Hepatocyte (in vitro differentiated cells): ENCODE data around the gene ZC3H8.

Experiments used
- EZH2 ChIP-seq: fragments of 200-600 bp; sonication (generic); IDR thresholded peaks from 2 replicates; pipeline ENCODE4 v1.6.1; 2016; ENCODE audit warnings: antibody characterized with exemption, mild to moderate bottlenecking, borderline replicate concordance
- EZH2phosphoT487 ChIP-seq: fragments of 200-600 bp; sonication (generic); IDR thresholded peaks from one replicate; pipeline ENCODE4 v1.6.1; 2018; ENCODE audit warnings: antibody characterized with exemption, mild to moderate bottlenecking, low read depth, moderate library complexity; ENCODE audit not compliant: unreplicated experiment, severe bottlenecking
- TF ChIP-seq, protein P1 (sequence below): fragments of 200-600 bp; sonication (generic); IDR thresholded peaks from 2 replicates; pipeline ENCODE4 v1.5.1; 2016; ENCODE audit warnings: antibody characterized with exemption, mild to moderate bottlenecking; ENCODE audit not compliant: poor library complexity

DNA sequence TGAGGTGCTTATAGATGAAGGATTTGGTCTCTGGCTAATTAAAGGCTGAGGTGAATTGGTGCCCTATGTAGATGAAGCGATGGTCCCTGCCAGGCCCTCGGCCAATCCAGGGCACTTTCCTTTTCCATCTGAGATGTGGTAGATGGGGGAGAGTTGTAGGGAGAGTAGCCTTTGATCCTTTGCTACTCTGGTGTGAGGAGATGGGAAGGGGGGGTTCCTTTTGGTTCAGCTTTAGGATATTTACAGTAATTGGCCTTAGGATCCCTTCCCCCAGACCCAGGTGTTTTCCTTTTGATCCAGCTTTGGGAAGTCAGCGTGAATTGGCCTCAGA, 5.4 kb upstream of the ZC3H8 start:
- TF ChIP-seq, protein P1, sequence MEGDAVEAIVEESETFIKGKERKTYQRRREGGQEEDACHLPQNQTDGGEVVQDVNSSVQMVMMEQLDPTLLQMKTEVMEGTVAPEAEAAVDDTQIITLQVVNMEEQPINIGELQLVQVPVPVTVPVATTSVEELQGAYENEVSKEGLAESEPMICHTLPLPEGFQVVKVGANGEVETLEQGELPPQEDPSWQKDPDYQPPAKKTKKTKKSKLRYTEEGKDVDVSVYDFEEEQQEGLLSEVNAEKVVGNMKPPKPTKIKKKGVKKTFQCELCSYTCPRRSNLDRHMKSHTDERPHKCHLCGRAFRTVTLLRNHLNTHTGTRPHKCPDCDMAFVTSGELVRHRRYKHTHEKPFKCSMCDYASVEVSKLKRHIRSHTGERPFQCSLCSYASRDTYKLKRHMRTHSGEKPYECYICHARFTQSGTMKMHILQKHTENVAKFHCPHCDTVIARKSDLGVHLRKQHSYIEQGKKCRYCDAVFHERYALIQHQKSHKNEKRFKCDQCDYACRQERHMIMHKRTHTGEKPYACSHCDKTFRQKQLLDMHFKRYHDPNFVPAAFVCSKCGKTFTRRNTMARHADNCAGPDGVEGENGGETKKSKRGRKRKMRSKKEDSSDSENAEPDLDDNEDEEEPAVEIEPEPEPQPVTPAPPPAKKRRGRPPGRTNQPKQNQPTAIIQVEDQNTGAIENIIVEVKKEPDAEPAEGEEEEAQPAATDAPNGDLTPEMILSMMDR, result no peak
- TF ChIP-seq EZH2 (no peak), EZH2phosphoT487 (no peak)
